Measurements from ENCODE around the gene ZNF335.
"Not testable (repeated sequence)": the region's sequence is repeated elsewhere in the genome, so short reads cannot be mapped to it uniquely, and the experiment has no call there.

The ZNF335 gene

DNA sequence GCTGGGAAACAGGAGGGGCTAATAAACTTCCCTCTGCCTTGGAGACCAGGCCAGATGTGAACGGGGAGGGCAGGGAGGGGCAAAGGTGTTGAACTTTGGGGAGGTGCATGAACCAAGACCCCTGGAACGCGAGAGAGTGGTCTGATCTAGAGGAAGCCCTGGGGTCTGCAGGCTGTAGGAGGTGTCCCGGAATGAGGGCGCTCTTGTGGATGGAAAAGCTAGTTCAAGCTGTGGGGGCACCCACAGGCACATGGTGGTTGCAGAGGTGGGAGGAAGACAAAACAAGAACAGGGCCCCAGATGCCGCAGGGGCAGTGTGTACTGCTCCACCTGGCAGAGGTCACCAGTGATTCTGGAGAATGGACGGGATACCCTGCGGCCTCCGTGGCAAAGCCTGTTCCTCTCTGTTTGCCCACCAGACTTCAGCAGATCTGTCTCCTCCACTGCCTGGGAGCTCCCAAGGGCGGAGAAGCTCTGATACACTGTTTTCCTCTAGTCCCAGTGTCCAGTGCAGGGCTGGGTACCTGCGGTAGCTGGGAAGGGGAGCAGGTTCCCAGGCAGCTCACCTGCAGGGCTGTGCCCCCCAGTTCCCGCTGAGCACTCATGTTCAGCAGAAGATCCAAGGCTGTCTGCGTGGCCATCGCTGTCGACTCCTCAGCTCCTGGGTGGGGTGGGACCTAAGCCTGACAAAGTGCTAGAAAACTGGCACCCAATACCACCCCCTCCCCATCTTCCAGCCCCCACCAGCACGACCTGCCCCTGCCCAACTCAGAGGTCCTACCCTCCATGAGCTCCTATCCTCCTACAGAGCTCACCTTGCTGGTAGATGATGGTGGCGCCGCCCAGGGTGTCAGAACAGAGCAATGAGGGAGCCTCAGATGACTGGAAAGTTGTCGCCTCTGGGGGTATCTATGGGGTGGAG is 14.7 kb downstream of the ZNF335 start:
- H3K9me2 ChIP-seq (ENCODE audit: low read depth, low read length), result no peaks in the 10 kb centered on the region
- no peak overlapping the region for H3K27ac ChIP-seq (ENCODE audit: low read depth, low read length, poor library complexity, severe bottlenecking)
- no peak overlapping the region for H3K4me2 ChIP-seq (ENCODE audit: low read length)
- H3K79me2 ChIP-seq (ENCODE audit: insufficient read depth, low read length), result no peaks in the 10 kb centered on the region
- H4K20me1 ChIP-seq (ENCODE audit: insufficient read depth, low read length), result no peaks in the 10 kb centered on the region
- no peaks in the 10 kb centered on the region for H3K4me1 ChIP-seq (ENCODE audit: insufficient read depth, low read length, severe bottlenecking)
- no peak overlapping the region for H2AFZ ChIP-seq (ENCODE audit: low read length)
- no peaks in the 10 kb centered on the region for H3K9me3 ChIP-seq (ENCODE audit: low read length)
- TF ChIP-seq, protein P1, sequence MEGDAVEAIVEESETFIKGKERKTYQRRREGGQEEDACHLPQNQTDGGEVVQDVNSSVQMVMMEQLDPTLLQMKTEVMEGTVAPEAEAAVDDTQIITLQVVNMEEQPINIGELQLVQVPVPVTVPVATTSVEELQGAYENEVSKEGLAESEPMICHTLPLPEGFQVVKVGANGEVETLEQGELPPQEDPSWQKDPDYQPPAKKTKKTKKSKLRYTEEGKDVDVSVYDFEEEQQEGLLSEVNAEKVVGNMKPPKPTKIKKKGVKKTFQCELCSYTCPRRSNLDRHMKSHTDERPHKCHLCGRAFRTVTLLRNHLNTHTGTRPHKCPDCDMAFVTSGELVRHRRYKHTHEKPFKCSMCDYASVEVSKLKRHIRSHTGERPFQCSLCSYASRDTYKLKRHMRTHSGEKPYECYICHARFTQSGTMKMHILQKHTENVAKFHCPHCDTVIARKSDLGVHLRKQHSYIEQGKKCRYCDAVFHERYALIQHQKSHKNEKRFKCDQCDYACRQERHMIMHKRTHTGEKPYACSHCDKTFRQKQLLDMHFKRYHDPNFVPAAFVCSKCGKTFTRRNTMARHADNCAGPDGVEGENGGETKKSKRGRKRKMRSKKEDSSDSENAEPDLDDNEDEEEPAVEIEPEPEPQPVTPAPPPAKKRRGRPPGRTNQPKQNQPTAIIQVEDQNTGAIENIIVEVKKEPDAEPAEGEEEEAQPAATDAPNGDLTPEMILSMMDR (IDR thresholded peaks at IDR 0.05; ENCODE audit: low read length), result no peak
- TF ChIP-seq EZH2 (IDR thresholded peaks at IDR 0.05; ENCODE audit: borderline replicate concordance, low read length), result no peak
- H3K27me3 ChIP-seq (ENCODE audit: insufficient read depth, low read length), result no peaks in the 10 kb centered on the region
- H3K36me3 ChIP-seq (ENCODE audit: insufficient read depth, low read length), result peaks cover 86% of the 10 kb centered on the region
- no peaks in the 10 kb centered on the region for H3F3A ChIP-seq (ENCODE audit: insufficient read depth, low read length)
- H3K4me3 ChIP-seq (ENCODE audit: low read depth, low read length, poor library complexity, severe bottlenecking), result no peak overlapping the region
- no peak overlapping the region for H3K9ac ChIP-seq (ENCODE audit: low read length)

DNA sequence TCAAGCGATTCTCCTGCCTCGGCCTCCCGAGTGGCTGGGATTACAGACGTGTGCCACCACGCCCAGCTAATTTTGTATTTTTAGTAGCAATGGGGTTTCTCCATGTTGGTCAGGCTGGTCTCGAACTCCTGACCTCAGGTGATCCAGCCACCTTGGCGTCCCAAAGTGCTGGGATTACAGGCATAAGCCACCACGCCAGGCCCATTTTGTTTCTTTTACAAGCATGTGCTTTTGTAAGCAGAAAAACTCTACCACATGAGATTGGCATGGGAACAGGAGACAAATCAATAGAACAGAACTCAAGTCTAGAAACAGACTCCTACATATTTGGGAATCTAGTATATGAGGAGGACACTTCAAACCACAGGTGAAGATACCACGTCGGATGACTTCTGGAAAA is 15.7 kb downstream of the ZNF335 start:
- H3K27ac ChIP-seq (ENCODE audit: low read depth, low read length, poor library complexity, severe bottlenecking); H2AFZ ChIP-seq (ENCODE audit: low read length); H3K79me2 ChIP-seq (ENCODE audit: insufficient read depth, low read length); H3K4me1 ChIP-seq (ENCODE audit: insufficient read depth, low read length, severe bottlenecking); H3F3A ChIP-seq (ENCODE audit: insufficient read depth, low read length); H4K20me1 ChIP-seq (ENCODE audit: insufficient read depth, low read length); H3K9me3 ChIP-seq (ENCODE audit: low read length); H3K9me2 ChIP-seq (ENCODE audit: low read depth, low read length); H3K4me2 ChIP-seq (ENCODE audit: low read length); H3K4me3 ChIP-seq (ENCODE audit: low read depth, low read length, poor library complexity, severe bottlenecking); H3K9ac ChIP-seq (ENCODE audit: low read length); H3K27me3 ChIP-seq (ENCODE audit: insufficient read depth, low read length): not testable (repeated sequence)
- peaks cover 86% of the 10 kb centered on the region for H3K36me3 ChIP-seq (ENCODE audit: insufficient read depth, low read length)

GRCh38 chr20:45953672-45954071 is 18.3 kb downstream of the ZNF335 start:
- Histone ChIP-seq H3F3A (ENCODE audit: insufficient read depth, low read length) (no peaks in the 10 kb centered on the region), H3K9me3 (ENCODE audit: low read length) (no peaks in the 10 kb centered on the region), H3K9me2 (ENCODE audit: low read depth, low read length) (no peaks in the 10 kb centered on the region), H2AFZ (ENCODE audit: low read length) (no peak overlapping the region), H3K9ac (ENCODE audit: low read length) (no peak overlapping the region), H3K36me3 (ENCODE audit: insufficient read depth, low read length) (peaks cover 84% of the 10 kb centered on the region), H3K4me1 (ENCODE audit: insufficient read depth, low read length, severe bottlenecking) (no peaks in the 10 kb centered on the region), H3K4me3 (ENCODE audit: low read depth, low read length, poor library complexity, severe bottlenecking) (no peak overlapping the region), H3K27ac (ENCODE audit: low read depth, low read length, poor library complexity, severe bottlenecking) (no peak overlapping the region), H3K27me3 (ENCODE audit: insufficient read depth, low read length) (no peaks in the 10 kb centered on the region), H3K4me2 (ENCODE audit: low read length) (no peak overlapping the region), H4K20me1 (ENCODE audit: insufficient read depth, low read length) (no peaks in the 10 kb centered on the region), H3K79me2 (ENCODE audit: insufficient read depth, low read length) (no peaks in the 10 kb centered on the region)
- TF ChIP-seq, protein P1 (IDR thresholded peaks at IDR 0.05; ENCODE audit: low read length), result no peak
- TF ChIP-seq EZH2 (IDR thresholded peaks at IDR 0.05; ENCODE audit: borderline replicate concordance, low read length), result no peak

GRCh38 chr20:45952861-45953260 is 19.1 kb downstream of the ZNF335 start:
- no peaks in the 10 kb centered on the region for H3K9me2 ChIP-seq (ENCODE audit: low read depth, low read length)
- H4K20me1 ChIP-seq (ENCODE audit: insufficient read depth, low read length), result no peaks in the 10 kb centered on the region
- H3F3A ChIP-seq (ENCODE audit: insufficient read depth, low read length), result no peaks in the 10 kb centered on the region
- H3K79me2 ChIP-seq (ENCODE audit: insufficient read depth, low read length), result no peaks in the 10 kb centered on the region
- H3K27me3 ChIP-seq (ENCODE audit: insufficient read depth, low read length), result no peaks in the 10 kb centered on the region
- no peaks in the 10 kb centered on the region for H3K9me3 ChIP-seq (ENCODE audit: low read length)
- peaks cover 84% of the 10 kb centered on the region for H3K36me3 ChIP-seq (ENCODE audit: insufficient read depth, low read length)
- no peaks in the 10 kb centered on the region for H3K4me1 ChIP-seq (ENCODE audit: insufficient read depth, low read length, severe bottlenecking)
- no peak overlapping the region for H3K9ac ChIP-seq (ENCODE audit: low read length)
- H3K27ac ChIP-seq (ENCODE audit: low read depth, low read length, poor library complexity, severe bottlenecking), result no peak overlapping the region
- no peak overlapping the region for H3K4me2 ChIP-seq (ENCODE audit: low read length)
- TF ChIP-seq, protein P1 (IDR thresholded peaks at IDR 0.05; ENCODE audit: low read length), result no peak
- no peak for TF ChIP-seq EZH2 (IDR thresholded peaks at IDR 0.05; ENCODE audit: borderline replicate concordance, low read length)
- H2AFZ ChIP-seq (ENCODE audit: low read length), result no peak overlapping the region
- H3K4me3 ChIP-seq (ENCODE audit: low read depth, low read length, poor library complexity, severe bottlenecking), result no peak overlapping the region

All from OCI-LY1 (cell line).